Activated CD4-positive, alpha-beta T cell treated with anti-CD3 and anti-CD28 coated beads, Interleukin-2, Interleukin-6, amounts not matched to agents 100 ng/mL and 50 ng/mL, durations not matched to agents 16 hours and 8 hours (primary cell): ENCODE measurements around the gene NUP160.
A peak's percentile ranks its signal among the peaks of the same experiment; 100 is the strongest.
"Not testable (repeated sequence)": the region's sequence is repeated elsewhere in the genome, so short reads cannot be mapped to it uniquely, and the experiment has no call there.

ENCODE experiments used
- DNase-seq: peaks from one replicate; pipeline ENCODE4 v3.0.0-alpha.2; 2020

NUP160 gene

GRCh38 chr11:47788181-47788580 is 60.0 kb downstream of the NUP160 start:
- DNase-seq = no peak

DNA sequence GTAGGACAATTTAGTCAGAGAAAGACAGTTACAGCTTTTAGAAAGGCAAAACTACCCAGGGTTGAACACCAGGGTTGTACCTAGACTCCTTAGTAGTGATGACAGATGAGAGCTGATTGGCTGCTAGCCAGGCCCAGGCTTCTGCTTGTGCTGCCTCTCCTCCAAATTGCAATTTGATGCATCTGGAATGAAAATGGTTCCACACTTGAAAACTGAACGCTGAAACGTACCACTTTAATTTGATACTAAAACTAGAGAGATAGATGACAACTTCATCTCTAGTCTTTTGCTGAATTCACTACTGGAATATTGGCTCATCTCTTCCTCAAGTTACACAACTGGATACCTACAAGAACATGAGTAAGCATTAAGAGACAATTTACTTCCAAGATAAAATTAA is 61.8 kb downstream of the NUP160 start:
- DNase-seq = no peak

GRCh38 chr11:47784785-47785381 is 63.3 kb downstream of the NUP160 start:
- no peak for DNase-seq

GRCh38 chr11:47783087-47783610 is 65.0 kb downstream of the NUP160 start:
- DNase-seq = no peak

- DNase-seq = no peak
Measured at GRCh38 chr11:47778878-47779483, 69.2 kb downstream of the NUP160 start.

DNA sequence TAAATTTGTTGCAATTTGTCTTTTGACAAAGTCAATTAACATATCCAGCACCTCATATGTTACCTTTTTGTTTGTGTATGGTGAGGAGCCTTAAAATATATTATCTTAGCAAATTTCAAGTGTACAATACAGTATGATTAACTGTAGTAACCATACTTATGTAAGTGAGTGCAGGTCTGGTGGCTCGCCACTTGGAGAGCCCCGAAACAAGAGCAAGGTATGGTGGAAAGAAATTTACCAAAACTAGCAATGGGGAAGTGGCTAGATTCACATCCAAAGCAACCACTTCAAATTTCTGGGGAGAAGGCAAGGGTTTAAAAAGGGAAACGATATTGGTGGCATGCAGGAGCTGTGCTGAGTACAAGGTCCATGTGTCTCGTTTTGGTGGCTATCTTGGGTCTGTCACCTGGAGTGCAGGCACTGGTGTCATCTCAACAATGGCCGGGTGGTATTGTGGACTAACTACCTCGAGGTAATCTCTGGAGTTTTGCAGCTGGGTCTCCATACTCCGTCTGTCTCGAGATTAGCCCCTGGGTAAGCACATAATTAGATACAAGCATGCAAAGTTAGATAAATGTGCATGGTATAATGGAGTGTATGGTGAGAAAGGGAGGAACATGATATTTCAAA is 72.8 kb downstream of the NUP160 start:
- no peak for DNase-seq

- DNase-seq = no peak
Measured at GRCh38 chr11:47773882-47774281, 74.3 kb downstream of the NUP160 start.

DNA sequence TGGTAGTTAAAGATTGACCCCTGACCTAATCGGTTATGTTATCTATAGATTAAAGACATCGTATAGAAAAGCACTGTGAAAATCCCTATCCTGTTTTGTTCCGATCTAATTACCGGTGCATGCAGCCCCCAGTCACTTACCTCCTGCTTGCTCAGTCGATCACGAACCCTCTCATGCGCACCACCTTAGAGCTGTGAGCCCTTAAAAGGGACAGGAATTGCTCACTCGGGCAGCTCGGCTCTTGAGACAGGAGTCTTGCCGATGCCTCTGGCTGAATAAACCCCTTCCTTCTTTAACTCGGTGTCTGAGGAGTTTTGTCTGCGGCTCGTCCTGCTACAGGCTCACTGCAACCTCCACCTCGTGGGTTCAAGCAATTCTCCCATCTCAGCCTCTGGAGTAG is 78.6 kb downstream of the NUP160 start:
- not testable (repeated sequence) for DNase-seq

- peak; percentile 49 for DNase-seq
Measured at GRCh38 chr11:47768101-47768612, 80.0 kb downstream of the NUP160 start.

GRCh38 chr11:47766509-47767227 is 81.5 kb downstream of the NUP160 start:
- peak; percentile 83 for DNase-seq

DNA sequence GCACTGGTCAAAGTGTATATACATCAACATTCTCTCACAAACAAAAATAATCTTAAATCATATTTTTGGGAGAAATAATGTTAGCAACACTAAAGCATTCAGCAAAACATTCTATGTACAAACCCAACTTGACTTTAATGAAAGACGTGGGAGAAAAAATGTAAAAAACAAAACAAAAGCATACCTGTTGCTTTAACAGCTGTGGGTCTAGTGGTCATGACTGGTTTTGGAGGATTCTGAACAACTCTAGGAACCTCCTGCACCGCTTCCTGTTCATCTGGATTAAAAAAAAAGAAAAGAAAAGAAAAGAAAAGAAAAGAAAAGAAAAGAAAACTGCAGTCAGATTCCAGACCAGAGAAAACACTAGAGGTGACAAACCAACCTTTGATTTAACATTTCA is 83.1 kb downstream of the NUP160 start:
- no peak for DNase-seq

- DNase-seq = not testable (repeated sequence)
Measured at GRCh38 chr11:47759291-47759690, 88.9 kb downstream of the NUP160 start.

GRCh38 chr11:47756208-47756607 is 91.9 kb downstream of the NUP160 start:
- DNase-seq = no peak

GRCh38 chr11:47750725-47751124 is 97.4 kb downstream of the NUP160 start:
- no peak for DNase-seq

GRCh38 chr11:47742494-47742893 is 105.7 kb downstream of the NUP160 start:
- not testable (repeated sequence) for DNase-seq

- not testable (repeated sequence) for DNase-seq
Measured at GRCh38 chr11:47737817-47738216, 110.3 kb downstream of the NUP160 start.

DNA sequence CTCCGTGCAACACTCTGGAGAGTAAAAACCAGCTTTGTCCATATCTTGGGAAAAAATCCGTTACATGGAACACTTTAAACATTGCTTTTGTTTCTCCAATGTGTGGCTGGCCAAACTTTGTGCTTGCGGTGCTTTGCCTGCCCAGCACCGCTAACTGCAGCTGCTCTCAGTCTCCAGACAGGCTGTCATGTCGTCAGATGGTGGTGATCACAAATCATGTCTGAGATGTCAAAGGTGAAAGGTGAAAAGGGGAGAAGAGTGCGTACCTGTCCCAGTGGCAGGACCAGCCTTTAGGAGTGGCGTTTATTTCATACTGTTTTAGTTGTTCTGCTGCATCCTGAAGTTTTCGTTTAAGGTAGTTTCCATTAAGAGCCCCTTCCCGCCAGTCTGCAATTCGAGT is 115.9 kb downstream of the NUP160 start:
- DNase-seq = no peak

DNA sequence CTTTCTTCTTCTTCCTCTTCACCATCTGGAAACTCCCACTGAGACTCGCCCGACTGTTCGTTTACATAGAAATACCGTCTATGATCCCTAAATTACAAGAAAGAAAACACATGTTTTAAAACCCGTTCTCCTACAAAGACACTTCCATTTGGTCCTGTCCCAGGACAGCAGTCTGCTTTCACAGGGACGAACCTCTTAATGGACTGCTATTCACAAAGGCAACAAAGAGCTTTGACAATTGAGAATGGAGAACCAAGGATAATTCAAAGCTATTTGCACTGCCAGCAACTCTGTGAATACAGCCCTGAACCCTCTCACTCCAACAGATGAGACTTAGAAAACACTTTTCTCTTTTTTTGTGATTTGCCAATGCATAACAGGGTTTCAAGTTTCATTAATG is 116.7 kb downstream of the NUP160 start:
- no peak for DNase-seq
